Trophoblast cell (in vitro differentiated cells and primary cell): ENCODE data around the gene DNAH17.

ENCODE experiments used
- DNase-seq, 2 donors: peaks; one replicate each; pipeline ENCODE4 v3.0.0-alpha.2; 2016
- H2AFZ ChIP-seq: 2 replicates; pipeline ENCODE4 v1.6.1; 2013; ENCODE audit warnings: low read length, moderate library complexity, mild to moderate bottlenecking; ENCODE audit not compliant: insufficient read depth, poor library complexity
- H2AK5ac ChIP-seq: 2 replicates; pipeline ENCODE4 v1.6.1; 2013; ENCODE audit warnings: mild to moderate bottlenecking, low read length
- H2BK120ac ChIP-seq: 2 replicates; pipeline ENCODE4 v1.6.1; 2013; ENCODE audit warnings: low read length, mild to moderate bottlenecking, moderate library complexity; ENCODE audit not compliant: insufficient read depth, poor library complexity
- H2BK12ac ChIP-seq: 2 replicates; pipeline ENCODE4 v1.6.1; 2013; ENCODE audit warnings: mild to moderate bottlenecking, low read length, moderate library complexity
- H2BK5ac ChIP-seq: 2 replicates; pipeline ENCODE4 v1.6.1; 2013; ENCODE audit warnings: low read length, low read depth, moderate library complexity, mild to moderate bottlenecking; ENCODE audit not compliant: poor library complexity
- H3K14ac ChIP-seq: 2 replicates; pipeline ENCODE4 v1.6.1; 2013; ENCODE audit warnings: mild to moderate bottlenecking, low read length
- H3K18ac ChIP-seq: 2 replicates; pipeline ENCODE4 v1.6.1; 2013; ENCODE audit warnings: mild to moderate bottlenecking, low read length
- H3K23ac ChIP-seq: 2 replicates; pipeline ENCODE4 v1.6.1; 2013; ENCODE audit warnings: low read length
- H3K27ac ChIP-seq: 2 replicates; pipeline ENCODE4 v1.5.1; 2013; ENCODE audit warnings: low read depth, mild to moderate bottlenecking, inconsistent platforms, low read length, moderate library complexity
- H3K27me3 ChIP-seq: 2 replicates; pipeline ENCODE4 v1.6.1; 2013; ENCODE audit warnings: inconsistent platforms, mild to moderate bottlenecking, low read length, moderate library complexity; ENCODE audit not compliant: insufficient read depth
- H3K36me3 ChIP-seq, 2 experiments: 1 replicate in 1 of 2; 2 replicates in 1 of 2; pipeline ENCODE4 v1.6.1; 2013; ENCODE audit warnings: low read length in 2 of 2, mild to moderate bottlenecking in 2 of 2, moderate library complexity in 1 of 2; ENCODE audit not compliant: insufficient read depth in 2 of 2, control insufficient read depth in 1 of 2
- H3K4ac ChIP-seq: 2 replicates; pipeline ENCODE4 v1.6.1; 2013; ENCODE audit warnings: low read depth, mild to moderate bottlenecking, low read length, moderate library complexity
- H3K4me1 ChIP-seq, 2 experiments: 1 replicate in 1 of 2; 2 replicates in 1 of 2; pipeline ENCODE4 v1.6.1; 2013; ENCODE audit warnings: low read length in 2 of 2, mild to moderate bottlenecking in 2 of 2, moderate library complexity in 1 of 2; ENCODE audit not compliant: insufficient read depth in 2 of 2, control insufficient read depth in 1 of 2
- H3K4me2 ChIP-seq: 2 replicates; pipeline ENCODE4 v1.6.1; 2013; ENCODE audit warnings: inconsistent platforms, mild to moderate bottlenecking, low read length, moderate library complexity
- H3K4me3 ChIP-seq: 2 replicates; pipeline ENCODE4 v1.5.1; 2013; ENCODE audit warnings: mild to moderate bottlenecking, low read depth, low read length, inconsistent platforms
- H3K79me1 ChIP-seq: one replicate; pipeline ENCODE4 v1.6.1; 2013; ENCODE audit warnings: low read length
- H3K79me2 ChIP-seq: 2 replicates; pipeline ENCODE4 v1.6.1; 2013; ENCODE audit warnings: low read length, mild to moderate bottlenecking; ENCODE audit not compliant: control insufficient read depth, insufficient read depth, poor library complexity
- H3K9ac ChIP-seq: 2 replicates; pipeline ENCODE4 v1.6.1; 2013; ENCODE audit warnings: mild to moderate bottlenecking, low read length
- H3K9me3 ChIP-seq: 2 replicates; pipeline ENCODE4 v1.6.1; 2013; ENCODE audit warnings: low read depth, mild to moderate bottlenecking, control low read depth, inconsistent platforms, low read length; ENCODE audit not compliant: insufficient read depth
- H4K12ac ChIP-seq: 2 replicates; pipeline ENCODE4 v1.6.1; 2013; ENCODE audit warnings: low read depth, mild to moderate bottlenecking, low read length, moderate library complexity
- H4K8ac ChIP-seq: 2 replicates; pipeline ENCODE4 v1.6.1; 2013; ENCODE audit warnings: low read depth, mild to moderate bottlenecking, low read length, moderate library complexity
- H4K91ac ChIP-seq: one replicate; pipeline ENCODE4 v1.6.1; 2013; ENCODE audit warnings: low read depth, mild to moderate bottlenecking, low read length, moderate library complexity
- WGBS: extraction: QIAGEN DNeasy Blood & Tissue Kit; methylation state at CpG from one replicate; pipeline ENCODE4 v1.1.7; 2013; ENCODE audit warnings: missing lambda C conversion rate; ENCODE audit not compliant: insufficient read length, insufficient coverage; ENCODE audit errors: extremely low coverage; 5-methylcytosine and 5-hydroxymethylcytosine counted together

The DNAH17 gene

GRCh38 chr17:78433780-78434335, 143.3 kb downstream of the DNAH17 start:
- Histone ChIP-seq H3K4me2 (no peak overlapping the region), H4K12ac (no peak overlapping the region), H3K23ac (no peak overlapping the region), H3K9ac (no peak overlapping the region), H3K36me3 (peaks cover 12% of the 10 kb centered on the region in 2 experiments), H3K4me3 (no peak overlapping the region), H2BK12ac (no peak overlapping the region), H4K91ac (no peak overlapping the region), H2BK120ac (no peak overlapping the region), H3K79me1 (no peaks in the 10 kb centered on the region), H3K79me2 (no peaks in the 10 kb centered on the region), H3K4ac (no peak overlapping the region), H3K14ac (no peak overlapping the region), H2AFZ (no peak overlapping the region), H4K8ac (no peak overlapping the region), H2BK5ac (no peak overlapping the region), H3K27me3 (no peaks in the 10 kb centered on the region), H2AK5ac (no peak overlapping the region), H3K9me3 (no peaks in the 10 kb centered on the region), H3K4me1 (peaks cover 0 to 4% of the 10 kb centered on the region in 2 experiments), H3K27ac (no peak overlapping the region), H3K18ac (no peak overlapping the region)
- WGBS: no CpG with 5 or more reads among the region's 13 CpGs
- DNase-seq: no peak

DNA sequence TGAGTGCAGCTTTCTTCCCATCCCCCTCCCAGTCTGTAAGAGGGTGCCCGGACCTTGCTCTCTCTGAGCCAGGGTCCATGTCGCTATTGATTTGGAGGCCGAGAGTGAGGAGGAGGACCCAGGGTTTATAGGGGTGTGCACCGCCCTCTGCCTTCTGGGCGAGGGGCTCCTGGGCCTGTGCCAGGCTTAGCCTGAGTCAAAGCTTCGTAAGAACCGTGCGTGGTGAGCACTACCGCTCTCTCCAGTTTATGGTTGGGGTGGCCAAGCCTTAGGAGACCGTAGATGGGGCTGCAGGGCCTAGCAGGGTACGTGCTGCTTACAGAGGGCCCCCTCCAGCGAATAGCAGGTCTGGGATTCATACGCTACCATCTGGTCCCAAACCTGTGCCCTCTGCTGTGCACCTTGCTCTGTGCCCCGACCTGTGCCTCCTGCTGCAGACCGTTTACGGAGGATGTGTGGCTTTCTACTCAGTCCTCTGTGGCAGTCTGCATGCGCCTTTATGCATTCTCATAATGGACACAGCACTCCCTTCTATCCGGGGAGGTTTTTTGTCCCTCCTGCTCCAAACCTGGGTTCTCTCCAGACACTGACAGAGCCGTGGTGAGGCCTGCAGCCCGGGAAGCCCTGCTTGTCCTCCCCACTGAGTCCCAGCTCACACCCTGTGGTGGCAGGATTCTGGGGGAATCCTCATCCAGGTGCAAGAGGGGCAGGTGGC, 144.0 kb downstream of the DNAH17 start:
- no peak for DNase-seq
- no peaks in the 10 kb centered on the region for H3K9me3 ChIP-seq
- H3K18ac ChIP-seq: no peak overlapping the region
- H3K27ac ChIP-seq: no peak overlapping the region
- WGBS: no CpG with 5 or more reads among the region's 20 CpGs
- no peak overlapping the region for H2BK120ac ChIP-seq
- H2AFZ ChIP-seq: no peak overlapping the region
- H3K36me3 ChIP-seq: peaks cover 12 to 14% of the 10 kb centered on the region in 2 experiments
- H4K8ac ChIP-seq: no peak overlapping the region
- H3K4ac ChIP-seq: no peak overlapping the region
- no peak overlapping the region for H3K4me3 ChIP-seq
- no peaks in the 10 kb centered on the region for H3K79me1 ChIP-seq
- no peak overlapping the region for H2AK5ac ChIP-seq
- H3K23ac ChIP-seq: no peak overlapping the region
- H4K91ac ChIP-seq: no peak overlapping the region
- H3K14ac ChIP-seq: no peak overlapping the region
- no peak overlapping the region for H2BK12ac ChIP-seq
- H3K79me2 ChIP-seq: no peaks in the 10 kb centered on the region
- H3K9ac ChIP-seq: no peak overlapping the region
- no peak overlapping the region for H3K4me2 ChIP-seq
- no peaks in the 10 kb centered on the region for H3K27me3 ChIP-seq
- peaks cover 4 to 9% of the 10 kb centered on the region in 2 experiments for H3K4me1 ChIP-seq
- no peak overlapping the region for H4K12ac ChIP-seq
- no peak overlapping the region for H2BK5ac ChIP-seq

GRCh38 chr17:78432226-78433012, 144.8 kb downstream of the DNAH17 start:
- no CpG with 5 or more reads among the region's 21 CpGs for WGBS
- Histone ChIP-seq H4K12ac (no peak overlapping the region), H2BK12ac (no peak overlapping the region)

DNA sequence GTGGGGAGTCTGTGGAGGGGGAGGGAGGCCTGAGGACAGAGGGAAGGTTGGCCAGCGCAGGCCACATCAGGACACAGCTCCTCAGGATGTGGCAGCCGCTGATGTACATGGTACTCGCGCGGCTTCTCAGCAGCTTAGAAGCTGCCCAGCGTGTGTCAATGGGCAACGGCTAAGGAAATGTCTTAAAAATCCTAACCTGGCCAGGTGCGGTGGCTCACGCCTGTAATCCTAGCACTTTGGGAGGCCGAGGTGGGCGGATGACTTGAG, 145.6 kb downstream of the DNAH17 start:
- no peak overlapping the region for H3K4ac ChIP-seq
- H3K9ac ChIP-seq: no peak overlapping the region
- H3K4me3 ChIP-seq: no peak overlapping the region
- H3K27ac ChIP-seq: no peak overlapping the region
- no peak overlapping the region for H3K4me2 ChIP-seq
- no peak overlapping the region for H2BK5ac ChIP-seq
- H3K4me1 ChIP-seq: peaks cover 4 to 12% of the 10 kb centered on the region in 2 experiments
- no peak overlapping the region for H2AK5ac ChIP-seq
- no peaks in the 10 kb centered on the region for H3K27me3 ChIP-seq
- no CpG with 5 or more reads among the region's 11 CpGs for WGBS
- H3K9me3 ChIP-seq: peaks cover 2% of the 10 kb centered on the region
- no peaks in the 10 kb centered on the region for H3K79me2 ChIP-seq
- no peak overlapping the region for H3K14ac ChIP-seq
- H4K12ac ChIP-seq: no peak overlapping the region
- DNase-seq: no peak
- H3K18ac ChIP-seq: no peak overlapping the region
- no peak overlapping the region for H2BK120ac ChIP-seq
- H3K23ac ChIP-seq: no peak overlapping the region
- H4K8ac ChIP-seq: no peak overlapping the region
- no peak overlapping the region for H4K91ac ChIP-seq
- H3K36me3 ChIP-seq: peaks cover 20 to 24% of the 10 kb centered on the region in 2 experiments
- H3K79me1 ChIP-seq: no peaks in the 10 kb centered on the region
- no peak overlapping the region for H2BK12ac ChIP-seq
- no peak overlapping the region for H2AFZ ChIP-seq

More at GRCh38 chr17:78432226-78433012, 144.8 kb downstream of the DNAH17 start:
- peaks cover 12 to 17% of the 10 kb centered on the region in 2 experiments for H3K36me3 ChIP-seq
- H3K4ac ChIP-seq: no peak overlapping the region
- H3K4me2 ChIP-seq: no peak overlapping the region
- no peak overlapping the region for H3K14ac ChIP-seq
- no peak overlapping the region for H3K27ac ChIP-seq
- H3K18ac ChIP-seq: no peak overlapping the region
- peaks cover 4 to 12% of the 10 kb centered on the region in 2 experiments for H3K4me1 ChIP-seq
- H2BK120ac ChIP-seq: no peak overlapping the region
- H3K79me2 ChIP-seq: no peaks in the 10 kb centered on the region
- no peaks in the 10 kb centered on the region for H3K27me3 ChIP-seq
- DNase-seq: no peak
- no peaks in the 10 kb centered on the region for H3K79me1 ChIP-seq
- no peak overlapping the region for H2AFZ ChIP-seq
- H3K9me3 ChIP-seq: no peaks in the 10 kb centered on the region
- H4K8ac ChIP-seq: no peak overlapping the region
- no peak overlapping the region for H3K4me3 ChIP-seq
- H3K9ac ChIP-seq: no peak overlapping the region
- no peak overlapping the region for H2BK5ac ChIP-seq
- no peak overlapping the region for H4K91ac ChIP-seq
- no peak overlapping the region for H2AK5ac ChIP-seq
- no peak overlapping the region for H3K23ac ChIP-seq
